22Rv1 (cell line): ENCODE data around the gene GPBP1L1.
A peak's percentile ranks its signal among the peaks of the same experiment; 100 is the strongest.

ENCODE experiments used
- H3K27ac ChIP-seq: fragments of 450-650 bp; 2 replicates; pipeline ENCODE4 v1.5.1; 2017
- ZFX ChIP-seq: fragments of 450-650 bp; IDR thresholded peaks from 2 replicates; pipeline ENCODE4 v1.6.1; 2017; ENCODE audit warnings: antibody characterized with exemption, borderline replicate concordance
- TF ChIP-seq, protein P1 (sequence below): fragments of 450-650 bp; IDR thresholded peaks from 2 replicates; pipeline ENCODE4 v1.5.1; 2017; ENCODE audit warnings: mild to moderate bottlenecking

Gene GPBP1L1

DNA sequence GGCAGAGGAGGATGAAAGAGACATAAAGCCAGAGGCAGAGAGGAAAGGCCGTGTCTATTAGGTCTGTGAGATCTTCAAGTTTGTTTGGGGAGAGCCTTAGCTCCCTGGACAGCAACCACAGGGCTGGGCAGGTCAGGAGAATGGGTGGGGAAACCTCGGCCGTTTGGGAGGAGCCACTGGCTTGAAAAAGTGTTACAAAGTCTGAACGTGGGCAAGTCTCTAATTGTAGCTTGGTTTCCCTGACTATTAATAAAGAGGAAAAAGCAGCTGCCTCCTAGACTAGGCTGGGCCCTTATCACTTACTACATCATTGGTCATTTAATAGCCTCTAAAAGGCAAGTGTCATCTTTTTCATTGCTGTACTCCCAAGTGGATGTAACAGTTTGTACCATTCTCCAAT is 62.4 kb downstream of the GPBP1L1 start, which contains the start of gene CCDC17:
TSS of gene CCDC17 (minus strand) at position 83 of the 400 bp plus-strand sequence. CDS start 145 bp downstream, outside the sequence.
- no peak for TF ChIP-seq ZFX
- TF ChIP-seq, protein P1, sequence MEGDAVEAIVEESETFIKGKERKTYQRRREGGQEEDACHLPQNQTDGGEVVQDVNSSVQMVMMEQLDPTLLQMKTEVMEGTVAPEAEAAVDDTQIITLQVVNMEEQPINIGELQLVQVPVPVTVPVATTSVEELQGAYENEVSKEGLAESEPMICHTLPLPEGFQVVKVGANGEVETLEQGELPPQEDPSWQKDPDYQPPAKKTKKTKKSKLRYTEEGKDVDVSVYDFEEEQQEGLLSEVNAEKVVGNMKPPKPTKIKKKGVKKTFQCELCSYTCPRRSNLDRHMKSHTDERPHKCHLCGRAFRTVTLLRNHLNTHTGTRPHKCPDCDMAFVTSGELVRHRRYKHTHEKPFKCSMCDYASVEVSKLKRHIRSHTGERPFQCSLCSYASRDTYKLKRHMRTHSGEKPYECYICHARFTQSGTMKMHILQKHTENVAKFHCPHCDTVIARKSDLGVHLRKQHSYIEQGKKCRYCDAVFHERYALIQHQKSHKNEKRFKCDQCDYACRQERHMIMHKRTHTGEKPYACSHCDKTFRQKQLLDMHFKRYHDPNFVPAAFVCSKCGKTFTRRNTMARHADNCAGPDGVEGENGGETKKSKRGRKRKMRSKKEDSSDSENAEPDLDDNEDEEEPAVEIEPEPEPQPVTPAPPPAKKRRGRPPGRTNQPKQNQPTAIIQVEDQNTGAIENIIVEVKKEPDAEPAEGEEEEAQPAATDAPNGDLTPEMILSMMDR, result no peak
- peak within 1 kb of the TSS; percentile 36; the same call in 1 of the 2 replicates for H3K27ac ChIP-seq

DNA sequence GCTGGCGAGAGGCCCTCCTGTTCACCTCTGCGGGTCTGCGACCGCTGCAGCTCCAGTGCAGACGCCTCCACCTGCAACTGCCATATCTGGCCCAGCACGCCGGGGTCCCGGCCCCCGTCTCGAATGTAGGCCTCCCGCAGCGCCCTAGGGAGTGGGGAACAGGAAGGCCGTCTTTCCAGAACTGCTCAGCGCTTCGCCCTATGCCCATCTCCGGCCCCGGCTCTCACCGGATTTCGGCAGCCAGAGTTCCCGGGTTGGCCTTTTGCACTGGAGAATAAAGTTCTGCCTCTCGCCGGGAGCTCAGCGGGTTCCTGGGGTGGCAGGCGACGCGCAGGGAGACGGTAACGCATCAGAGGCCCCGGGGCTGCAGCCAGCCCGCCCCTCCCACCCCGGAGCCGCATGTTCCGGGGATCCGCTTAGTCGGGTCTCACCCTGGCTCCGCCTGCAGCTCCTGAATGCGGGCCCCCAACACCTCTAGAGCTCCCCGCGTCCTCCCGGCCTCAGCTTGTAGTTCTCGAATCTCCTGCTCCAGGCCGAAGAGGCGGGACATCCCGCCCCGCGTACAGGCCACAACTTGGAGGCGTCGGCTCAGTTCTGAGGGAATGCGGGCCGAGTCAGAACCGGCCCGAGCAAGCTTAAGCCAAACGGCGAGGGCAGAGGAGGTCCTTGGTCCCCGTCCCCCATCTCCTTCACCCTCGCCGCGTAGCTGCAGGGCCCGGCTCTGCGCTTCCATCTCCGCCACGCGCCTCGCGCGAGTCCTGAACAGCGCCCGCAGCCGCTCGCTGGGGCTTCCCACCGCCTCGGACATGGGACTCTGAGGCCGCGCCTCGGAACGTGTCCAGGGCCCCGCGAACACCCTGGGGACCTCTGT is 63.6 kb downstream of the GPBP1L1 start:
- no peak overlapping the region for H3K27ac ChIP-seq
- TF ChIP-seq, protein P1, result no peak
- no peak for TF ChIP-seq ZFX

DNA sequence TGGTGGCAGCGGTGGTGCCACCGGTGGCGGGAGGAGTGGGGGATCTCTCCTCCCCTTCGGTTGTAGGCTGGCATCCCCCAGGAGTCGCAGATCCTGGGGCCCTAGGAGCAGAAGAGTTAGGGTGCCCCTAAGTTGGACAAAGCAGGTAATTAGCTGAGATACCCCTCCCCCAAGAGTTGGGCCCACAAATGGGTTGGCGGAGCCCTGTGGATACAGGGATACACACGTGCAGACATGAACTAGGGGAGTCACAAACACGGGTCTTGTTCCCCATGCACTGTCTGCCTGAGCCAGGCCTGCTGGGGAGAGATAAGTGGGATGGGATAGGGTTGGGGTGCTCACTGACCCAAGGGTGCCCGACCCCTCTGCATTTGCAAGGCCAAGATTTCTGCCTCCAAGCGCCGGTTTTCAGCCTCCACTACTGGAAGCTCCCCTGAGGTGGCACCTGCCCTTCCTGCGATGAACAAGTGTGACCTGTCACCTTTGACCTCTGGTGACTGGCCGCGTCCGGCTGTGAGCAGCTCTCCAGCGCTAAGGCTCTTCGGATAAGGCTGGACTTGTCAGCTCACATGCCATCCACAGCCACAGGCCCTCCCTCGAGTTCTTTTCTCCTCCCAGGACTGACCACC is 64.3 kb downstream of the GPBP1L1 start:
- peak overlapping the region; percentile 43; the same call in 1 of the 2 replicates for H3K27ac ChIP-seq
- TF ChIP-seq, protein P1, result no peak
- TF ChIP-seq ZFX, result no peak

DNA sequence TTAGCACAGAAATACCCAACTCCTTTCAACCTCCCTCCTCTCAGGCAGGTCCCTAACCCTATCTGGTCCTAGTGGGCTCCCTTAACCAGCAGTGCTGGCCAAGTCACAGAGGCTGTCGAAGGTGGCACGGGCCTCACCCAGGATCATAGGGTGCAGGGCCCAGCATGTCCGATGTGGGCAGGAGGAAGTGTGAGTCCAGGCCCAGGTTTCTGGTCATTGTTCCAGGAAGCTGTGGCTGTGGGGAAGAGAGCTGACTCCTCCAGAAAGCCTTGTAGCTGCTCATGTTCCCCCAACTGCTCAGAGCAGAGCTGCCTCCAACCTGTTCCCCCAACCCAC is 64.9 kb downstream of the GPBP1L1 start:
- TF ChIP-seq, protein P1, result no peak
- no peak for TF ChIP-seq ZFX

DNA sequence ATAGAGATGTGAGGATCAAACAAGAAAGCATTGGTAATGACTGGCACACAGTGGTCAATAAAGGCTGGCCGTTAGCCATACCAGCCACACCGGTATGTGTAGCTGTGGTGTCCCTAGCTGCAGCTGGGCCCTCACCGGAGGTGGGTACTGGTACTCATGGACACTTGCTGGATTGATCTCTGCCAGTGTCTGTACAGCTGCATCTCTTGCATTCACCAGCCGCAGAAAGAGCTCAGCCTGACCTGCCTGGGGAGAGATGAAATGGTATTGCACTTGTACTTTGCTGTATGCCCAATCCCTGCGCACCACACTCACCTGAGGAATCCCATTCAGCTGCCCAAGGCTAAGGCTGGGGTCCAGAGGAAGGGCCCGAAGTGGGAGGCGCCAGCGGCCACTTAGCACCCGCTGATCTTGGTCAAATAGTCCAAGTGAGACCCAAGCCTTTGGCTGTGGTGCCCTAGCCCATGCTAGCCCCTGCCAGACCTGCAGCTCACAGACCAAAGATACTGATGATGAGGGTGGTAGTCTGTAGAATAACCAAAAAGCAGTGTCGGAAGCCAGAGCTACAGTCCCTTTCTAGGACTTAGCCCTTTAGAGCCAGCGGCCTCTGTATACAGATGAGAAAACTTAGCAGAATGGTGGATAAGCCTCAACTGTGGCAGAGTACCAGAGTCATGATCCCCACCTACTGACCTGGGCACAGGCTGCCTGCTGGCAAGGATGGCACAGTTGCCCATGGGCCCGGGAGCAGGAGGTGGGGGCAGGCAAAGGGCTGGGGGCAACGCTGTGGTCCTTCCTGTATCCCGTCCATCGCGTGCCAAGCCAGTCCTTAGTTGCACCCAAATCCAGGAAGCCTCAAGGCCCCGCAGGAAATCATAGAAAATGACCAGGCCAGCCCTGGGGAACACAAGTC is 65.5 kb downstream of the GPBP1L1 start:
- H3K27ac ChIP-seq, result peak overlapping the region; percentile 43; the same call in 1 of the 2 replicates
- no peak for TF ChIP-seq ZFX
- TF ChIP-seq, protein P1, result no peak

More for the DNA sequence above, 64.9 kb downstream of the GPBP1L1 start:
- peak overlapping the region; percentile 43; the same call in 1 of the 2 replicates for H3K27ac ChIP-seq

DNA sequence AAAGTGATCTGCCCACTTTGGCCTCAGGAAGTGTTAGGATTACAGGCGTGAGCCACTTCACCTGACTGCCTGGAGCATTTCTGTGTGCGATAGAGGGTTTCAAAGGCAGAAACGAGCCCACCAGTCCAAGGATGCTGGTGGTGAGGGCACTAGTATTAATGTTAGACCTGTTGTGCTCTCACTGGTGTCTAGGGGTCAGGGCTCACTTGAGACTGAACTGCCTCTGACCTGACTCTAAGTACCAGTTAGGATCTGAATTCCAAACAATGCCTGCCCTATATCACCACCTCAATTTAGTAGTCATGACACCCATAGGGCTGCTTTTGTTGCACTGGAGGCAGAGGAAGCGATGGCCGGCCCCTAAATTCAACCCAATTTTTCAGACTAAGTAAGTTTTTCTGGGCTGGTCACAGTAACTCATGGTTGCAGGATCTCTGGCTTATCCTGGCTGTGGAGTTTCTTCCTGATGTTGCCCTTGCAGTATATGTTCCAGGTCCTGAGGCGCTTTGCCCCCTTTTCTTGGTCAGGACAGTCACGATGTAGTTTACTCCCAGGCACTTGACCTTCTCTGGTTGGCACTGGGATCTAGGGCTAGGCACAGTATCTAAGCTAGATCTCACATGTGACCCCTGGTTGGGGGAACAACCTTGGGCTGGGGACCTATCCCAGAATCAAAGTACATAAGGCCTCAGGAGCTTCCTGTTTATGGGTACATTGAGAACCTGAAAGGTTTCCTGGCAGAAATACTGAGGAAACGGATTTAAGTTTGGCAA is 67.0 kb downstream of the GPBP1L1 start:
- no peak for TF ChIP-seq ZFX
- TF ChIP-seq, protein P1, result no peak
- peak overlapping the region; percentile 43 for H3K27ac ChIP-seq
